Adrenal gland (tissue), 5 donors: ENCODE measurements around the gene APBB2.

Experiments used
- POLR2A ChIP-seq, 2 donors: fragments of 450-650 bp; IDR thresholded peaks; one replicate each; pipeline ENCODE4 v1.6.1; 2017; ENCODE audit warnings: antibody characterized with exemption in 2 of 2, mild to moderate bottlenecking in 2 of 2, moderate library complexity in 1 of 2
- TF ChIP-seq, protein P1 (sequence below), 6 experiments: fragments of 450-650 bp in 4 of 6; fragments of 200-600 bp in 2 of 6; sonication (generic) in 1 of 6; IDR thresholded peaks; 1 replicate in 5 of 6; 2 replicates in 1 of 6; pipeline versions ENCODE4 v1.5.1 to v1.8.0; 2016 to 2021; ENCODE audit warnings: antibody characterized with exemption in 6 of 6, mild to moderate bottlenecking in 2 of 6, moderate library complexity in 1 of 6
- donor health status: DM: no; HTN: no; CAD: no.

DNA sequence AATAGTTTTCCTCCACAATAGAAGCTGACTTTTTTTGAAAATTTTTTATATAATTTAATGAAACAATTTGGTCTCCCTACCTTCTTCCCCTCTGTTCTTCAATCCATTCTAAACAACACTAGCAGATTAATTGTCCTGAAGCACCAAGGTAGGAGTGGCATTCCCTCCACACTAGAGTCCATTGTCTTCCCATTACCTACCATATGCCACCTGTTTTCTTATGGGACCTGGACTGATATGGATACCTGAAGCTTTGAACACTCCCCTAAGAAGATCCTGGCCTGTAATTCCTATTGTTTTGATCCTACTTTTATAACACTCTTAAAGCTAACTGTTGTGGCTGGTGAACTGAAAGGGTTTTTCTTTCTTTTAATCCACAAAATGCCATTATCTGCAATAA is 92.0 kb downstream of the APBB2 start:
- TF ChIP-seq POLR2A (IDR thresholded peaks at IDR 0.05) = no peak
- TF ChIP-seq, protein P1, sequence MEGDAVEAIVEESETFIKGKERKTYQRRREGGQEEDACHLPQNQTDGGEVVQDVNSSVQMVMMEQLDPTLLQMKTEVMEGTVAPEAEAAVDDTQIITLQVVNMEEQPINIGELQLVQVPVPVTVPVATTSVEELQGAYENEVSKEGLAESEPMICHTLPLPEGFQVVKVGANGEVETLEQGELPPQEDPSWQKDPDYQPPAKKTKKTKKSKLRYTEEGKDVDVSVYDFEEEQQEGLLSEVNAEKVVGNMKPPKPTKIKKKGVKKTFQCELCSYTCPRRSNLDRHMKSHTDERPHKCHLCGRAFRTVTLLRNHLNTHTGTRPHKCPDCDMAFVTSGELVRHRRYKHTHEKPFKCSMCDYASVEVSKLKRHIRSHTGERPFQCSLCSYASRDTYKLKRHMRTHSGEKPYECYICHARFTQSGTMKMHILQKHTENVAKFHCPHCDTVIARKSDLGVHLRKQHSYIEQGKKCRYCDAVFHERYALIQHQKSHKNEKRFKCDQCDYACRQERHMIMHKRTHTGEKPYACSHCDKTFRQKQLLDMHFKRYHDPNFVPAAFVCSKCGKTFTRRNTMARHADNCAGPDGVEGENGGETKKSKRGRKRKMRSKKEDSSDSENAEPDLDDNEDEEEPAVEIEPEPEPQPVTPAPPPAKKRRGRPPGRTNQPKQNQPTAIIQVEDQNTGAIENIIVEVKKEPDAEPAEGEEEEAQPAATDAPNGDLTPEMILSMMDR (IDR thresholded peaks at IDR 0.05) = no peak
